ENCODE results near the gene FLT4.

FLT4 gene

GRCh38 chr5:180640861-180641565 lies 8.4 kb downstream of the FLT4 start:
- DNase-seq = no peak

GRCh38 chr5:180640611-180640860 lies 8.9 kb downstream of the FLT4 start:
- no peak for DNase-seq

GRCh38 chr5:180639741-180640610 lies 9.4 kb downstream of the FLT4 start:
- no peak for DNase-seq

GRCh38 chr5:180639287-180639686 lies 10.1 kb downstream of the FLT4 start:
- DNase-seq = no peak

GRCh38 chr5:180637962-180638680 lies 11.3 kb downstream of the FLT4 start:
- DNase-seq = no peak

- DNase-seq = no peak
These were observed 12.9 kb downstream of the FLT4 start for GRCh38 chr5:180636403-180637075.

GRCh38 chr5:180636016-180636402 lies 13.4 kb downstream of the FLT4 start:
- no peak for DNase-seq

GRCh38 chr5:180633283-180634177 lies 15.9 kb downstream of the FLT4 start:
- DNase-seq = no peak

- DNase-seq = no peak
These were observed 16.6 kb downstream of the FLT4 start for GRCh38 chr5:180632768-180633167.

GRCh38 chr5:180631549-180632383 lies 17.6 kb downstream of the FLT4 start:
- DNase-seq = peak; percentile 76

- no peak for DNase-seq
These were observed 19.0 kb downstream of the FLT4 start for GRCh38 chr5:180630426-180630825.

GRCh38 chr5:180629831-180630382 lies 19.5 kb downstream of the FLT4 start:
- no peak for DNase-seq

GRCh38 chr5:180628827-180629750 lies 20.3 kb downstream of the FLT4 start:
- DNase-seq = no peak

- no peak for DNase-seq
These were observed 21.2 kb downstream of the FLT4 start for GRCh38 chr5:180628211-180628610.

- no peak for DNase-seq
These were observed 21.8 kb downstream of the FLT4 start for GRCh38 chr5:180627386-180628120.

- no peak for DNase-seq
These were observed 22.6 kb downstream of the FLT4 start for GRCh38 chr5:180626661-180627385.

- DNase-seq = no peak
These were observed 23.4 kb downstream of the FLT4 start for GRCh38 chr5:180625791-180626660.

Measured in NCI-H1105 treated with DMSO at 0.1 percent for 48 hours (cell line).